ENCODE results near the gene RGL1.

Gene RGL1

GRCh38 chr1:183824291-183824690, 19.4 kb downstream of the RGL1 start:
- no peak for DNase-seq

GRCh38 chr1:183827801-183828200, 22.9 kb downstream of the RGL1 start:
- DNase-seq = no peak

GRCh38 chr1:183830389-183830788, 25.5 kb downstream of the RGL1 start:
- DNase-seq = no peak

- no peak for DNase-seq
These were observed 26.4 kb downstream of the RGL1 start for GRCh38 chr1:183831311-183831710.

GRCh38 chr1:183832459-183832858, 27.5 kb downstream of the RGL1 start:
- no peak for DNase-seq

- DNase-seq = no peak
These were observed 29.6 kb downstream of the RGL1 start for GRCh38 chr1:183834568-183834967.

GRCh38 chr1:183836598-183836997, 31.7 kb downstream of the RGL1 start:
- DNase-seq = no peak

- DNase-seq = no peak
These were observed 32.1 kb downstream of the RGL1 start for GRCh38 chr1:183837062-183837461.

GRCh38 chr1:183838221-183838620, 33.3 kb downstream of the RGL1 start:
- DNase-seq = no peak

- DNase-seq = no peak
These were observed 35.2 kb downstream of the RGL1 start for GRCh38 chr1:183840140-183840539.

GRCh38 chr1:183841550-183841949, 36.6 kb downstream of the RGL1 start:
- no peak for DNase-seq

- peak; percentile 39 for DNase-seq
These were observed 37.3 kb downstream of the RGL1 start for GRCh38 chr1:183841950-183842794.

GRCh38 chr1:183842795-183843144, 37.9 kb downstream of the RGL1 start:
- no peak for DNase-seq

- DNase-seq = peak; percentile 32
These were observed 39.9 kb downstream of the RGL1 start for GRCh38 chr1:183844806-183845205.

GRCh38 chr1:183845681-183846080, 40.8 kb downstream of the RGL1 start:
- no peak for DNase-seq

- no peak for DNase-seq
These were observed 42.7 kb downstream of the RGL1 start for GRCh38 chr1:183847641-183848040.

- no peak for DNase-seq
These were observed 45.9 kb downstream of the RGL1 start for GRCh38 chr1:183850852-183851251.

GRCh38 chr1:183859119-183859518, 54.2 kb downstream of the RGL1 start:
- no peak for DNase-seq

GRCh38 chr1:183859831-183860230, 54.9 kb downstream of the RGL1 start:
- no peak for DNase-seq

- no peak for DNase-seq
These were observed 58.0 kb downstream of the RGL1 start for GRCh38 chr1:183862967-183863366.

GRCh38 chr1:183863852-183864251, 58.9 kb downstream of the RGL1 start:
- DNase-seq = no peak

- DNase-seq = peak; percentile 55
These were observed 59.7 kb downstream of the RGL1 start for GRCh38 chr1:183864611-183865010.

- no peak for DNase-seq
These were observed 64.3 kb downstream of the RGL1 start for GRCh38 chr1:183869230-183869629.

- DNase-seq = no peak
These were observed 64.7 kb downstream of the RGL1 start for GRCh38 chr1:183869664-183870063.
